GM10248 (cell line): ENCODE data around the gene RNF224.

ENCODE experiments used
- CTCF ChIA-PET: fragments of 300-600 bp; sonication (Branson Sonifier 250); formaldehyde crosslinking; extraction: SDS; loops from one replicate; lab custom pipeline; 2021; ENCODE audit warnings: antibody characterized with exemption; lab: Yijun Ruan, JAX
- POLR2A ChIA-PET: fragments of 350-650 bp; sonication (Branson Sonifier 250); formaldehyde crosslinking; extraction: SDS; loops from one replicate; lab custom pipeline; 2020; ENCODE audit warnings: antibody characterized with exemption; lab: Yijun Ruan, JAX
- DNase-seq: peaks from one replicate; pipeline ENCODE4 v3.0.0; 2012; ENCODE audit errors: extremely low spot score
- CTCF ChIP-seq: IDR thresholded peaks from 2 replicates; pipeline ENCODE4 v1.5.1; 2012; ENCODE audit warnings: mild to moderate bottlenecking, low read depth; ENCODE audit errors: extremely low read depth, missing control alignments, control extremely low read depth

Gene RNF224

GRCh38 chr9:137228968-137229896 lies 1.9 kb downstream of the RNF224 start:
- POLR2A ChIA-PET = interaction anchor here (0.7 to 1.3 kb wide), 2 partner anchors 11 to 14 kb away, joined by 3 to 9 read pairs; partner anchors contain the start of gene TUBB4B

DNA sequence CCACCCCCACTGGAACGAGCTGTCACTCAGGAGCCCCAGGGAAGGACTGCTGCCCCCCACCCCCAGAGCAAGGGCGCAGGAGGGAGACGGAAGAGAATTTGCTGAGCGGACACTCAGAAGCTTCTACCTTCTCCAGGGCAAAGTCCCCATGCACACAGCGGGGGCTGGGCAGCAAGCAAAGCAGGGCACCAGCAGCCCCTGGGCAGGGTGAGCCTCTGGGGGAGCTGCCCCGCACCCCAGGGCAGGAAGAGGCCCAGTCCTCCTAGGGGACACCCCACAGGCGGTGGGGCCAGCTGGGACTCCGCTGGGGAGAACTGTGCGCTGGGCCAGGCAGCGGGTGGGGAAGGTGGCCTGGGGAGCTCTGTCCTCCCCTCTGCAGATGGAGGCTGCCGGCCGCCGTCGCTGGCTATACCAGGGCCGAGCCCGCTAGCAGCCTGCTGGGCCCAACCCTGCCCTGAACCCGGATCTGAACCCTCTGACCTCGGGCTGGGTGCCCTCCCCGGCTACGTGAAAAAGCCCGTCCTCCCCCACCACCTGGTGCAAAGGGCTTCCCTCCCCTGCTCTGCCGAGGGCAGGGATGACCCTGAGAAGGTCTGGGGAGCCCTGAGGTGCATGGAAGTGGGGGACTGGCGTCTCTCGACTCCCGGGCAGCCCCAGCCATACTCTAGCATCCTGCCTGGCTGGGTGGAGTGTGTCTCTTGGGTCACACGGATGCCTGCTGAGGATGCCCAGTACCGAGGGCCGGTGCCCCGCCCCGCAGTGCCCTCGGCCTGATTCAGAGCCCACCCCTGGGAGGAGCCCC lies 2.8 kb downstream of the RNF224 start:
- CTCF ChIA-PET = interaction anchor here (0.9 to 3.6 kb wide), 6 partner anchors 11 to 195 kb away, joined by 3 to 18 read pairs (median 4); partner anchors contain the start of genes SSNA1 and TUBB4B
- no peak for DNase-seq
- POLR2A ChIA-PET = interaction anchor here (0.7 to 1.3 kb wide), 2 partner anchors 11 to 13 kb away, joined by 3 to 9 read pairs; partner anchors contain the start of gene TUBB4B
- no peak for TF ChIP-seq CTCF

More at GRCh38 chr9:137228968-137229896, 1.9 kb downstream of the RNF224 start:
- no peak for DNase-seq
- CTCF ChIA-PET = interaction anchor here (0.9 to 3.6 kb wide), 5 partner anchors 12 to 194 kb away, joined by 3 to 18 read pairs (median 5); partner anchors contain the start of genes SSNA1 and TUBB4B
- TF ChIP-seq CTCF = no peak

DNA sequence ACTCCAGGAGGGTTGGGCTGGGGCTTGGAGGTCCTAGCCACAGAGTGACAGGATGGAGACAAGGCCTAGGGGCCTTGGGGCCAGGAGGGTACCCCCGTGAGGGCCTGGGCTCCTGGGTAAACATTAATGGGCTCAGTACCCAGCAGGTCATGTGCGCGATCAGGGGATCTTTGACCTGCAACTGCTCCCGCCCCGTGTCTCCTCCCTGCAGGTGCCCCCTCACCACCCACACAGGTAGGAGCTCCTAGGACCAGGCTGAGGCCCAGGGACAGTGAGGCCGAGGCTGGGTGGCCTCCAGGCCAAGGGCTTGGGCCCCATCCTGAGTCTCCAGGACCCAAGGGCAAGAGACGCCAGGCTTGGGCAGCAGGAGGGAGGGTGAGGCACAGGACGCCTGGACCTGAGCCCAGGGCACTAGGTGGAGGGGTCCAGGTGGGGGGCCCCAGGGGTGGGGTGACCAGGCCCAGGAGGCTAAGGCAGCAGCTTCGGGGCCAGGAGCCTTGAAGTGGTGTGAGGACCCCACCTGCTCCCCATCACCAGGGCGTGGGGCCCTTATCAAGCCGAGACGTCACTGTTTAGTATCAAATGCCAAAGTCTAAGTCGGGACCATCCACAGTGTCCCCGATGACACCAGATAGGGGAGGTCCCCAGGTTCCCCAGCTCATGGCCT lies 3.5 kb downstream of the RNF224 start, which contains the start of gene SLC34A3:
TSS of gene SLC34A3 (plus strand) at position 197 of the 667 bp plus-strand sequence. CDS start 802 bp downstream, outside the sequence.
- ChIA-PET CTCF (interaction anchor here (1.0 to 1.9 kb wide), 3 partner anchors 10 to 196 kb away, joined by 3 to 5 read pairs (median 4); partner anchors contain the start of gene TUBB4B), POLR2A (interaction anchor here (1.1 kb wide), 1 partner anchor 10 kb away, joined by 4 read pairs; no protein-coding TSS in a partner anchor)
- TF ChIP-seq CTCF = no peak
- no peak for DNase-seq

GRCh38 chr9:137231372-137232039 lies 4.2 kb downstream of the RNF224 start:
- no peak for TF ChIP-seq CTCF
- DNase-seq = no peak
- ChIA-PET CTCF (interaction anchor here (1.0 kb wide), 1 partner anchor 196 kb away, joined by 3 read pairs; no protein-coding TSS in a partner anchor), POLR2A (interaction anchor here (1.1 kb wide), 1 partner anchor 9 kb away, joined by 4 read pairs; no protein-coding TSS in a partner anchor)

DNA sequence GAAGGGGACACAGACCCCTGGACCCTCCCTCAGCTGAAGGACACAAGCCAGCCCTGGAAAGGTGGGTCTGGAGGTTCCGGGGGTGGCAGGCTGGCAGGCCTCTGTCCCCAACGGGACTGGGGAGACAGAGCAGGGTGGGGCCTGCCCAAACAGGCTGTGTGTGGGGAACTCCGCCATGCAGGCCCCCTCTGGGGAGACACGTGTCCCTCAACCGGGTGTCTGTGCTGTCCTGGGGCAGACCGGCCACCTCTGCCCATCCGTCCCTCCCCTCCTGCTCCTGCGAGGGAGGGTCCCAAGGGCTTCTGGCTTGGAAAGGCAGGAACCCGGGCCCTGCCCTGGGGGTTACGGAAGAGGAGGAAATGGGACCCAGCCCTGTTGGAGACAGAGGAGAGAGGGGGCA lies 4.8 kb downstream of the RNF224 start:
- ChIA-PET CTCF (no interaction called here), POLR2A (no interaction called here)
- TF ChIP-seq CTCF = no peak
- no peak for DNase-seq
